Measurements from ENCODE around the gene KLHL3.

Gene KLHL3

GRCh38 chr5:137708062-137708461 is 27.8 kb downstream of the KLHL3 start:
- no peak for DNase-seq

- no peak for DNase-seq
Observed at GRCh38 chr5:137706841-137707240, 29.0 kb downstream of the KLHL3 start.

- no peak for DNase-seq
Observed at GRCh38 chr5:137705106-137705505, 30.8 kb downstream of the KLHL3 start.

GRCh38 chr5:137703565-137703964 is 32.3 kb downstream of the KLHL3 start:
- DNase-seq = no peak

GRCh38 chr5:137700282-137700680 is 35.6 kb downstream of the KLHL3 start:
- no peak for DNase-seq

- no peak for DNase-seq
Observed at GRCh38 chr5:137699336-137700281, 36.3 kb downstream of the KLHL3 start.

- peak; percentile 20 for DNase-seq
Observed at GRCh38 chr5:137696481-137696880, 39.4 kb downstream of the KLHL3 start.

- no peak for DNase-seq
Observed at GRCh38 chr5:137695651-137696428, 40.0 kb downstream of the KLHL3 start.

- no peak for DNase-seq
Observed at GRCh38 chr5:137693951-137694721, 41.8 kb downstream of the KLHL3 start.

- no peak for DNase-seq
Observed at GRCh38 chr5:137693307-137693950, 42.5 kb downstream of the KLHL3 start.

- DNase-seq = no peak
Observed at GRCh38 chr5:137689306-137689705, 46.6 kb downstream of the KLHL3 start.

GRCh38 chr5:137688210-137688840 is 47.6 kb downstream of the KLHL3 start:
- peak; percentile 22 for DNase-seq

GRCh38 chr5:137684761-137685160 is 51.1 kb downstream of the KLHL3 start:
- no peak for DNase-seq

GRCh38 chr5:137681191-137681590 is 54.7 kb downstream of the KLHL3 start:
- no peak for DNase-seq

- DNase-seq = no peak
Observed at GRCh38 chr5:137679910-137680309, 56.0 kb downstream of the KLHL3 start.

- no peak for DNase-seq
Observed at GRCh38 chr5:137679195-137679594, 56.7 kb downstream of the KLHL3 start.

- DNase-seq = no peak
Observed at GRCh38 chr5:137672881-137673280, 63.0 kb downstream of the KLHL3 start.

- DNase-seq = no peak
Observed at GRCh38 chr5:137672001-137672400, 63.9 kb downstream of the KLHL3 start.

GRCh38 chr5:137669811-137670210 is 66.1 kb downstream of the KLHL3 start:
- DNase-seq = no peak

- DNase-seq = no peak
Observed at GRCh38 chr5:137668637-137669036, 67.3 kb downstream of the KLHL3 start.

GRCh38 chr5:137667341-137667740 is 68.5 kb downstream of the KLHL3 start:
- no peak for DNase-seq

- DNase-seq = no peak
Observed at GRCh38 chr5:137666901-137667300, 69.0 kb downstream of the KLHL3 start.

Measured in fibroblast of skin of scalp (primary cell).